ENCODE data around the gene GIMAP6.

Gene GIMAP6

GRCh38 chr7:150645259-150646020 lies 13.3 kb upstream of the GIMAP6 start:
- Histone ChIP-seq H3K36me3 (ENCODE audit: insufficient read depth, low read length) (no peaks in the 10 kb centered on the region), H3K27ac (ENCODE audit: low read depth, low read length) (no peak overlapping the region), H3K79me2 (ENCODE audit: control insufficient read depth, insufficient read depth, low read length, unreplicated experiment) (no peaks in the 10 kb centered on the region), H2AFZ (ENCODE audit: low read length, unreplicated experiment) (no peak overlapping the region), H3K4me1 (ENCODE audit: control insufficient read depth, insufficient read depth, low read length, unreplicated experiment) (no peaks in the 10 kb centered on the region), H3K27me3 (ENCODE audit: insufficient read depth, low read length) (no peaks in the 10 kb centered on the region), H3K4me3 (ENCODE audit: low read depth, low read length) (no peak overlapping the region)

- H2AFZ ChIP-seq (ENCODE audit: low read length, unreplicated experiment), result no peak overlapping the region
- H3K27ac ChIP-seq (ENCODE audit: low read depth, low read length), result no peak overlapping the region
- H3K4me3 ChIP-seq (ENCODE audit: low read depth, low read length), result no peak overlapping the region
- no peaks in the 10 kb centered on the region for H3K36me3 ChIP-seq (ENCODE audit: insufficient read depth, low read length)
- H3K4me1 ChIP-seq (ENCODE audit: control insufficient read depth, insufficient read depth, low read length, unreplicated experiment), result no peaks in the 10 kb centered on the region
- H3K79me2 ChIP-seq (ENCODE audit: control insufficient read depth, insufficient read depth, low read length, unreplicated experiment), result no peaks in the 10 kb centered on the region
- no peaks in the 10 kb centered on the region for H3K27me3 ChIP-seq (ENCODE audit: insufficient read depth, low read length)
Observed at GRCh38 chr7:150642926-150643325, 10.7 kb upstream of the GIMAP6 start.

- H3K27ac ChIP-seq (ENCODE audit: low read depth, low read length), result no peak overlapping the region
- H3K79me2 ChIP-seq (ENCODE audit: control insufficient read depth, insufficient read depth, low read length, unreplicated experiment), result no peaks in the 10 kb centered on the region
- no peaks in the 10 kb centered on the region for H3K4me1 ChIP-seq (ENCODE audit: control insufficient read depth, insufficient read depth, low read length, unreplicated experiment)
- no peaks in the 10 kb centered on the region for H3K27me3 ChIP-seq (ENCODE audit: insufficient read depth, low read length)
- no peak overlapping the region for H3K4me3 ChIP-seq (ENCODE audit: low read depth, low read length)
- H2AFZ ChIP-seq (ENCODE audit: low read length, unreplicated experiment), result no peak overlapping the region
- H3K36me3 ChIP-seq (ENCODE audit: insufficient read depth, low read length), result no peaks in the 10 kb centered on the region
Observed at GRCh38 chr7:150641854-150642253, 9.7 kb upstream of the GIMAP6 start.

GRCh38 chr7:150633926-150634325 lies 1.7 kb upstream of the GIMAP6 start:
- no peaks in the 10 kb centered on the region for H3K79me2 ChIP-seq (ENCODE audit: control insufficient read depth, insufficient read depth, low read length, unreplicated experiment)
- H2AFZ ChIP-seq (ENCODE audit: low read length, unreplicated experiment), result no peak overlapping the region
- H3K27ac ChIP-seq (ENCODE audit: low read depth, low read length), result no peak overlapping the region
- H3K4me3 ChIP-seq (ENCODE audit: low read depth, low read length), result no peak overlapping the region
- H3K4me1 ChIP-seq (ENCODE audit: control insufficient read depth, insufficient read depth, low read length, unreplicated experiment), result no peaks in the 10 kb centered on the region
- no peaks in the 10 kb centered on the region for H3K36me3 ChIP-seq (ENCODE audit: insufficient read depth, low read length)
- no peaks in the 10 kb centered on the region for H3K27me3 ChIP-seq (ENCODE audit: insufficient read depth, low read length)

GRCh38 chr7:150631084-150631826 lies 930 bp downstream of the GIMAP6 start:
- H3K27ac ChIP-seq (ENCODE audit: low read depth, low read length), result no peak overlapping the region
- no peaks in the 10 kb centered on the region for H3K36me3 ChIP-seq (ENCODE audit: insufficient read depth, low read length)
- no peaks in the 10 kb centered on the region for H3K79me2 ChIP-seq (ENCODE audit: control insufficient read depth, insufficient read depth, low read length, unreplicated experiment)
- H3K27me3 ChIP-seq (ENCODE audit: insufficient read depth, low read length), result no peaks in the 10 kb centered on the region
- no peak overlapping the region for H2AFZ ChIP-seq (ENCODE audit: low read length, unreplicated experiment)
- H3K4me1 ChIP-seq (ENCODE audit: control insufficient read depth, insufficient read depth, low read length, unreplicated experiment), result no peaks in the 10 kb centered on the region
- H3K4me3 ChIP-seq (ENCODE audit: low read depth, low read length), result no peak overlapping the region

GRCh38 chr7:150629347-150629746 lies 2.8 kb downstream of the GIMAP6 start:
- Histone ChIP-seq H3K36me3 (ENCODE audit: insufficient read depth, low read length) (no peaks in the 10 kb centered on the region), H3K4me3 (ENCODE audit: low read depth, low read length) (no peak overlapping the region), H3K4me1 (ENCODE audit: control insufficient read depth, insufficient read depth, low read length, unreplicated experiment) (no peaks in the 10 kb centered on the region), H2AFZ (ENCODE audit: low read length, unreplicated experiment) (no peak overlapping the region), H3K27ac (ENCODE audit: low read depth, low read length) (no peak overlapping the region), H3K27me3 (ENCODE audit: insufficient read depth, low read length) (no peaks in the 10 kb centered on the region), H3K79me2 (ENCODE audit: control insufficient read depth, insufficient read depth, low read length, unreplicated experiment) (no peaks in the 10 kb centered on the region)

- H3K4me1 ChIP-seq (ENCODE audit: control insufficient read depth, insufficient read depth, low read length, unreplicated experiment), result no peaks in the 10 kb centered on the region
- no peaks in the 10 kb centered on the region for H3K36me3 ChIP-seq (ENCODE audit: insufficient read depth, low read length)
- H3K27ac ChIP-seq (ENCODE audit: low read depth, low read length), result no peak overlapping the region
- H2AFZ ChIP-seq (ENCODE audit: low read length, unreplicated experiment), result no peak overlapping the region
- no peaks in the 10 kb centered on the region for H3K27me3 ChIP-seq (ENCODE audit: insufficient read depth, low read length)
- H3K79me2 ChIP-seq (ENCODE audit: control insufficient read depth, insufficient read depth, low read length, unreplicated experiment), result no peaks in the 10 kb centered on the region
- H3K4me3 ChIP-seq (ENCODE audit: low read depth, low read length), result no peak overlapping the region
Observed at GRCh38 chr7:150627959-150628358, 4.2 kb downstream of the GIMAP6 start.

- Histone ChIP-seq H2AFZ (ENCODE audit: low read length, unreplicated experiment) (no peak overlapping the region), H3K27ac (ENCODE audit: low read depth, low read length) (no peak overlapping the region), H3K4me3 (ENCODE audit: low read depth, low read length) (no peak overlapping the region)
Observed at GRCh38 chr7:150626696-150627095, 5.5 kb downstream of the GIMAP6 start.

GRCh38 chr7:150621376-150621775 lies 10.8 kb downstream of the GIMAP6 start:
- H3K36me3 ChIP-seq (ENCODE audit: insufficient read depth, low read length), result no peaks in the 10 kb centered on the region
- no peaks in the 10 kb centered on the region for H3K27me3 ChIP-seq (ENCODE audit: insufficient read depth, low read length)
- no peak overlapping the region for H3K27ac ChIP-seq (ENCODE audit: low read depth, low read length)
- no peak overlapping the region for H3K4me3 ChIP-seq (ENCODE audit: low read depth, low read length)
- no peaks in the 10 kb centered on the region for H3K79me2 ChIP-seq (ENCODE audit: control insufficient read depth, insufficient read depth, low read length, unreplicated experiment)
- no peak overlapping the region for H2AFZ ChIP-seq (ENCODE audit: low read length, unreplicated experiment)
- no peaks in the 10 kb centered on the region for H3K4me1 ChIP-seq (ENCODE audit: control insufficient read depth, insufficient read depth, low read length, unreplicated experiment)

More at GRCh38 chr7:150626696-150627095, 5.5 kb downstream of the GIMAP6 start:
- Histone ChIP-seq H3K36me3 (ENCODE audit: insufficient read depth, low read length) (no peaks in the 10 kb centered on the region), H3K4me1 (ENCODE audit: control insufficient read depth, insufficient read depth, low read length, unreplicated experiment) (no peaks in the 10 kb centered on the region), H3K27me3 (ENCODE audit: insufficient read depth, low read length) (no peaks in the 10 kb centered on the region), H3K79me2 (ENCODE audit: control insufficient read depth, insufficient read depth, low read length, unreplicated experiment) (no peaks in the 10 kb centered on the region)

GRCh38 chr7:150620617-150621371 lies 11.4 kb downstream of the GIMAP6 start:
- no peak overlapping the region for H2AFZ ChIP-seq (ENCODE audit: low read length, unreplicated experiment)
- no peaks in the 10 kb centered on the region for H3K4me1 ChIP-seq (ENCODE audit: control insufficient read depth, insufficient read depth, low read length, unreplicated experiment)
- H3K27me3 ChIP-seq (ENCODE audit: insufficient read depth, low read length), result no peaks in the 10 kb centered on the region
- H3K36me3 ChIP-seq (ENCODE audit: insufficient read depth, low read length), result no peaks in the 10 kb centered on the region
- no peaks in the 10 kb centered on the region for H3K79me2 ChIP-seq (ENCODE audit: control insufficient read depth, insufficient read depth, low read length, unreplicated experiment)
- no peak overlapping the region for H3K4me3 ChIP-seq (ENCODE audit: low read depth, low read length)
- no peak overlapping the region for H3K27ac ChIP-seq (ENCODE audit: low read depth, low read length)
